Left lung (tissue), 10 donors: ENCODE data around the gene TPR. TPM values are rescaled to one million over a fixed set of nuclear protein-coding genes. Genes with fewer than 3 reads are reported as not detected.

ENCODE experiments used
- ATAC-seq: fragments of 200-7000 bp; cut with Tn5 transposase; one replicate; pipeline ENCODE4 v1.9.1; 2020; ENCODE audit warnings: moderate library complexity
- DNase-seq, 4 donors: peaks; one replicate each; pipeline ENCODE4 v3.0.0-alpha.2; 2013 to 2020
- H3K27ac ChIP-seq, 2 donors: fragments of 200-600 bp; sonication (generic) in 1 of 2; one replicate each; pipeline versions ENCODE4 v1.5.0 to v1.8.0; 2020 to 2021
- H3K27me3 ChIP-seq, 2 donors: fragments of 200-600 bp; sonication (generic) in 1 of 2; one replicate each; pipeline versions ENCODE4 v1.5.0 to v1.8.0; 2020 to 2021
- H3K36me3 ChIP-seq, 2 donors: fragments of 200-600 bp; sonication (generic) in 1 of 2; one replicate each; pipeline versions ENCODE4 v1.5.0 to v1.8.0; 2020 to 2021
- H3K4me1 ChIP-seq, 2 donors: fragments of 200-600 bp; one replicate each; pipeline ENCODE4 v1.8.0; 2021
- H3K4me3 ChIP-seq, 2 donors: fragments of 200-600 bp; sonication (generic) in 1 of 2; one replicate each; pipeline versions ENCODE4 v1.5.0 to v1.8.0; 2020 to 2021; ENCODE audit warnings: mild to moderate bottlenecking in 1 of 2
- H3K9me3 ChIP-seq, 2 donors: fragments of 200-600 bp; sonication (generic) in 1 of 2; one replicate each; pipeline versions ENCODE4 v1.5.0 to v1.8.0; 2020 to 2021
- intact Hi-C, 2 donors: fragments of 100-400 bp; cut with DNase I; formaldehyde crosslinking; loops; one replicate each; pipeline versions ENCODE4 v1.11.2 to v1.14.2; 2022
- polyA plus RNA-seq, 6 donors: library from polyadenylated mRNA; unstranded; fragments of 120-200 nt; gene quantifications; one replicate each; pipeline ENCODE4 v1.2.1, GENCODE V29; 2013; ENCODE audit not compliant: insufficient read length in 6 of 6
- total RNA-seq, 2 donors: library from RNA; stranded (reverse); fragmentation: NEBNext Ultra II Directional; extraction: Animal tissue kit (Norgen Biotek cat#: 25700); gene quantifications; one replicate each; pipeline ENCODE4 v1.2.1, GENCODE V29; 2021
- TF ChIP-seq, protein P1 (sequence below), 2 donors: fragments of 200-600 bp; sonication (generic) in 1 of 2; IDR thresholded peaks; one replicate each; pipeline versions ENCODE4 v1.5.0 to v1.8.0; 2021; ENCODE audit warnings: antibody characterized with exemption in 2 of 2
- donor health status: DM: no; HTN: yes; CAD: no.
- donor health status: DM: no; HTN: no; CAD: no.

Gene TPR
- total and polyA plus RNA-seq, 8 donors, result 77.7 to 138 (median 117) TPM

- intact Hi-C loops, result no loop called here
- Histone ChIP-seq H3K4me3 (no peak overlapping the region), H3K36me3 (peaks cover 0 to 14% of the 10 kb centered on the region in 2 donors), H3K9me3 (no peaks in the 10 kb centered on the region), H3K27me3 (no peaks in the 10 kb centered on the region), H3K4me1 (no peaks in the 10 kb centered on the region), H3K27ac (no peak overlapping the region)
- ATAC-seq (no peak), DNase-seq (no peak)
- TF ChIP-seq, protein P1, sequence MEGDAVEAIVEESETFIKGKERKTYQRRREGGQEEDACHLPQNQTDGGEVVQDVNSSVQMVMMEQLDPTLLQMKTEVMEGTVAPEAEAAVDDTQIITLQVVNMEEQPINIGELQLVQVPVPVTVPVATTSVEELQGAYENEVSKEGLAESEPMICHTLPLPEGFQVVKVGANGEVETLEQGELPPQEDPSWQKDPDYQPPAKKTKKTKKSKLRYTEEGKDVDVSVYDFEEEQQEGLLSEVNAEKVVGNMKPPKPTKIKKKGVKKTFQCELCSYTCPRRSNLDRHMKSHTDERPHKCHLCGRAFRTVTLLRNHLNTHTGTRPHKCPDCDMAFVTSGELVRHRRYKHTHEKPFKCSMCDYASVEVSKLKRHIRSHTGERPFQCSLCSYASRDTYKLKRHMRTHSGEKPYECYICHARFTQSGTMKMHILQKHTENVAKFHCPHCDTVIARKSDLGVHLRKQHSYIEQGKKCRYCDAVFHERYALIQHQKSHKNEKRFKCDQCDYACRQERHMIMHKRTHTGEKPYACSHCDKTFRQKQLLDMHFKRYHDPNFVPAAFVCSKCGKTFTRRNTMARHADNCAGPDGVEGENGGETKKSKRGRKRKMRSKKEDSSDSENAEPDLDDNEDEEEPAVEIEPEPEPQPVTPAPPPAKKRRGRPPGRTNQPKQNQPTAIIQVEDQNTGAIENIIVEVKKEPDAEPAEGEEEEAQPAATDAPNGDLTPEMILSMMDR (IDR thresholded peaks at IDR 0.05), result no peak
These were observed 68.5 kb downstream of the TPR start for GRCh38 chr1:186306533-186306932.

DNA sequence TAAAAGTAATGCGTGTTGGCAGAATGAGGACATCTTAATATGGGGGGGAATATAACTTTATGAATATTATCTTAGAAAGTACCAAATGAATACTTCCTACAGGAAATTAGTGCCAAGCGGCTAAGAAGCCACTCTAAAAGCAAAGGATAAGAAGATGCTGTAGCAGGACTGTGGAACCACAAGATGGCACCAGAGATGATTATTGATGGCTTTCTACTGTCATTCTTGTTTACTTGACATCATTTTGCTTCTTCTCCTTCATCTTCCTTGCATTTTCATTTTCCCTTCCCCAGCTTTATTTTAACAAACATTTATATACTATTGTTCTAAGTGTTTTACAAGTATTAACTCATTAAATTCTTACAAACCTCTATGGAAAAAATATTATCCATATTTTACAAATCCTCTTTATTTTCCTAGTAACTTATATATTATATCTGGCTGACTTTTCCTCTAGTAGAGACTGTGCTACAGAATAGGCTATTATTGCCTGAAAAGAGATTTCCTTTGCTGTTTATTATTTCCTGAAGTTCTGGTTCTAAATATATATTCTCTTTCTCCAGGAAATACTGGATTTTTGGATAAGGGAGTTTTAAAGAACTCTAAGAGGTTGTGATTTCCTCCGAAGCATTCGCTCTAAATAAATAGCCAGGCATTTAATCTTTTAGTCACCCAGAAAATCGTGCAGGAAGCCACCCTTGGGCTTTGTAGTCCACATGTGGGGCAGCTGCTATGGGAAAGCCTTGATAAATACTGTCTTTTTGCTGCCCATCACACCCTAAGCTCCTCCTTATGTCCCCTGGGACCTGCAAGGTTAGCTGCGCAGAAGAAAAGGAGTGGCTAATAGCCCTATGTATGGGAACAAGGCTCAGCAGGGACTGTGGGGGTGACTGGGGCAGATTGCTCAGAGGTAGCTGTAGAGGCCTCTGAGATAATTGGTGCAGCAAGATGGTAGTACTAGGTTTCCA, 69.8 kb downstream of the TPR start:
- no peak for ATAC-seq
- peaks cover 0 to 2% of the 10 kb centered on the region in 2 donors for H3K36me3 ChIP-seq
- no peaks in the 10 kb centered on the region for H3K27me3 ChIP-seq
- H3K9me3 ChIP-seq, result no peaks in the 10 kb centered on the region
- intact Hi-C loops, result no loop called here
- TF ChIP-seq, protein P1 (IDR thresholded peaks at IDR 0.05), result peak; percentile 20 to 21
- peak in 1 of 4 donors; percentile 2 for DNase-seq
- no peaks in the 10 kb centered on the region for H3K4me1 ChIP-seq
- no peak overlapping the region for H3K27ac ChIP-seq
- no peak overlapping the region for H3K4me3 ChIP-seq

DNA sequence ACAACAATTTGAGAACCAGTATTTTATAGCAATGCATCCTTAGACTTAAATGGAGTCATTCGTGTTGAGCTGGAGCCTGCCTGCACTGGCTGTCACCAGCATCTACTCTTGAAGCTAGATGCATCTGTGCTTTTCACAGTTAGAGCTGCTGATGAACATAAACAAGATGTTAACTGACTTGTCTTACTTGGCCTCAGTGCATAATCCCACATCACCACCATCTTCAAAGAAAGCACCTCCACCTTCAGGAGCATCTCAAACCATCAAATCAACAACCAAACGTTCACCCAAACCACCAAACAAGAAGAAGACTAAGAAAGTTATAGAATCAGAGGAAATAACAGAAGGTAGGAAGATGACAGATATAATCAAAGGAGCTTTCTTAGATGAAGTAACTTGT, 71.1 kb downstream of the TPR start:
- Histone ChIP-seq H3K36me3 (no peaks in the 10 kb centered on the region), H3K9me3 (no peaks in the 10 kb centered on the region), H3K27ac (no peak overlapping the region), H3K4me3 (no peak overlapping the region), H3K27me3 (no peaks in the 10 kb centered on the region), H3K4me1 (no peaks in the 10 kb centered on the region)
- intact Hi-C loops, result no loop called here
- TF ChIP-seq, protein P1 (IDR thresholded peaks at IDR 0.05), result no peak
- DNase-seq, result no peak
- ATAC-seq, result no peak

- DNase-seq (no peak), ATAC-seq (no peak)
These were observed 72.6 kb downstream of the TPR start for GRCh38 chr1:186302381-186302920.

DNA sequence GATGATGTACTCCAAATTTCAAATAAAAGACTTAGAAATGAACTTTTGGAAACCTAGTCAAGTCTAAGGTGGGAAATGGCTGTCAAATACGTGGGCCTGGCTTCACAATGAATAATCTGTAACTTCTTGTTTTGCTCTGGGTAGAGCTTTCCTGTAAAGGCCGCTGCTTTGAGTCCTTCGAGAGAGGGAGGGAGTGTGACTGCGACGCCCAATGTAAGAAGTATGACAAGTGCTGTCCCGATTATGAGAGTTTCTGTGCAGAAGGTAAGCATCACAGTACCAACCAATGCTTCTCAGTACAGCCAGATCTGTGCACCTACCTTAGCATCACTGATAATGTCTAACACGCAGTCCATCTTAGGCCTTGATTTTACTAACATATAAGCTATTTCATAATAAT, 73.6 kb downstream of the TPR start:
- H3K27me3 ChIP-seq, result no peaks in the 10 kb centered on the region
- ATAC-seq, result no peak
- no peaks in the 10 kb centered on the region for H3K9me3 ChIP-seq
- TF ChIP-seq, protein P1 (IDR thresholded peaks at IDR 0.05), result no peak
- intact Hi-C loops, result no loop called here
- H3K4me3 ChIP-seq, result no peak overlapping the region
- DNase-seq, result no peak
- no peaks in the 10 kb centered on the region for H3K36me3 ChIP-seq
- no peaks in the 10 kb centered on the region for H3K4me1 ChIP-seq
- H3K27ac ChIP-seq, result no peak overlapping the region

More at GRCh38 chr1:186302381-186302920, 72.6 kb downstream of the TPR start:
- H3K27me3 ChIP-seq, result no peaks in the 10 kb centered on the region
- no peak overlapping the region for H3K27ac ChIP-seq
- no peak overlapping the region for H3K4me3 ChIP-seq
- intact Hi-C loops, result no loop called here
- H3K36me3 ChIP-seq, result no peaks in the 10 kb centered on the region
- TF ChIP-seq, protein P1 (IDR thresholded peaks at IDR 0.05), result no peak
- H3K4me1 ChIP-seq, result no peaks in the 10 kb centered on the region
- no peaks in the 10 kb centered on the region for H3K9me3 ChIP-seq
